Measurements from ENCODE around the gene PNMA6A. TPM values are rescaled to one million over a fixed set of nuclear protein-coding genes. Genes with fewer than 3 reads are reported as not detected.

Gene PNMA6A
- total RNA-seq, 1 experiment from 2014 or later, result 0.31 TPM

DNA sequence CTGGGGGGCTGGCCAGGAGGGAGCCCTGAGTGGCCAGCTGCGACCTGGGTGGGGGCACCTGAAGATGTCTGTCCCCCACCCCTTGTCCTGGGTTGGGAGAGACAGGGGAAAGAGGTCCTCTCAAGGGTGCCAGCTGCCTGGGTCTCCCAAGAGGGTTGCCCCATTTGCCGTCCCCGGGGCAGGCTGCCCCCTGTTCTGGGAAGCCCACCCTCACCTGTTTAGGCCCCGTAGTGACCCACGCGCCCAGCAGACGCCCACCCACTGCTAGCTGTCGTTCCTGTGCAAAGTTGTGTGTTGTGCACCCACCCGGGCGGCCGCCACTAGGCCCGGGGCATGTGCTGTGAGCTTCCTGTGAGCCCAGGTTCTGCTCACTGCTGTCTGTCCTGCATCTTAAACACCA lies 41.5 kb upstream of the PNMA6A start:
- Mint-ChIP-seq H3K27ac (ENCODE audit: unreplicated experiment) (no peak overlapping the region), H3K4me3 (ENCODE audit: low read depth, unreplicated experiment) (no peak overlapping the region), H3K36me3 (ENCODE audit: insufficient read depth, unreplicated experiment) (no peaks in the 10 kb centered on the region), H3K4me1 (ENCODE audit: low read depth, unreplicated experiment) (no peaks in the 10 kb centered on the region), H3K27me3 (ENCODE audit: unreplicated experiment) (peaks cover 50% of the 10 kb centered on the region), H3K9me3 (ENCODE audit: low read depth, unreplicated experiment) (no peaks in the 10 kb centered on the region)
- no peak for TF ChIP-seq CTCF (IDR thresholded peaks at IDR 0.05; ENCODE audit: unreplicated experiment)
- intact Hi-C loops (cut with micrococcal nuclease; ENCODE audit: unreplicated experiment), result loop anchor here (5.0 to 10.0 kb wide), 2 partner anchors 74 to 474 kb away; no protein-coding TSS in a partner anchor
- no peak for DNase-seq
- CTCF ChIA-PET, result no interaction called here
- BruUV-seq (replicated peaks), result no TSS peak

GRCh38 chrX:153032397-153033118 lies 39.7 kb upstream of the PNMA6A start:
- intact Hi-C loops (cut with micrococcal nuclease; ENCODE audit: unreplicated experiment), result loop anchor here (5.0 to 10.0 kb wide), 2 partner anchors 75 to 472 kb away; no protein-coding TSS in a partner anchor
- Mint-ChIP-seq H3K4me1 (ENCODE audit: low read depth, unreplicated experiment) (no peaks in the 10 kb centered on the region), H3K36me3 (ENCODE audit: insufficient read depth, unreplicated experiment) (no peaks in the 10 kb centered on the region), H3K27me3 (ENCODE audit: unreplicated experiment) (peaks cover 60% of the 10 kb centered on the region), H3K27ac (ENCODE audit: unreplicated experiment) (no peak overlapping the region), H3K4me3 (ENCODE audit: low read depth, unreplicated experiment) (no peak overlapping the region), H3K9me3 (ENCODE audit: low read depth, unreplicated experiment) (no peaks in the 10 kb centered on the region)
- DNase-seq, result peak; percentile 76
- CTCF ChIA-PET, result interaction anchor here (0.7 to 1.3 kb wide), 4 partner anchors 10 to 428 kb away, joined by 3 to 4 read pairs (median 3); no protein-coding TSS in a partner anchor
- peak; percentile 88 for TF ChIP-seq CTCF (IDR thresholded peaks at IDR 0.05; ENCODE audit: unreplicated experiment)
- no TSS peak for BruUV-seq (replicated peaks)

DNA sequence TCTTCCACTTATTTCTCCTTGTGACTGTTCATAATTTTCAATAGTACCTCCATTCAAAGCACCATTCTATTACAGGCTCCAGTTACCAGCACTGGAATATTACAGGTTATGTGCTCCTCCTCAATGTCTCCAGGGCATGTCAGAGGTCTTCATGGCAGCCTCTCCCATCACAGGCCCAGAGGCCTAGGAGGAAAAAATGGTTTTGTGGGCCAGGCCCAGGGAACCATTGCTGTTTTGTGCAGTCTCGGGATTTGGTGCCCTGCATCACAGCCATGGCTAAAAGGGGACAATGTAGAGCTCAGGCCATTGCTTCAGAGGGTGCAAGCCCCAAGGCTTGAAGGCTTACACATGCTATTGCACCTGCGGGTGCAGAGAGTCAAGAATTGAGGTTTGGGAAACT lies 23.2 kb upstream of the PNMA6A start:
- TF ChIP-seq CTCF (IDR thresholded peaks at IDR 0.05; ENCODE audit: unreplicated experiment), result no peak
- DNase-seq, result no peak
- no TSS peak for BruUV-seq (replicated peaks)
- peaks cover 73% of the 10 kb centered on the region for H3K27me3 Mint-ChIP-seq (ENCODE audit: unreplicated experiment)
- intact Hi-C loops (cut with micrococcal nuclease; ENCODE audit: unreplicated experiment), result no loop called here
- H3K4me3 Mint-ChIP-seq (ENCODE audit: low read depth, unreplicated experiment), result no peak overlapping the region
- CTCF ChIA-PET, result no interaction called here
- H3K36me3 Mint-ChIP-seq (ENCODE audit: insufficient read depth, unreplicated experiment), result no peaks in the 10 kb centered on the region
- H3K4me1 Mint-ChIP-seq (ENCODE audit: low read depth, unreplicated experiment), result no peaks in the 10 kb centered on the region
- no peak overlapping the region for H3K27ac Mint-ChIP-seq (ENCODE audit: unreplicated experiment)
- peaks cover 2% of the 10 kb centered on the region for H3K9me3 Mint-ChIP-seq (ENCODE audit: low read depth, unreplicated experiment)

DNA sequence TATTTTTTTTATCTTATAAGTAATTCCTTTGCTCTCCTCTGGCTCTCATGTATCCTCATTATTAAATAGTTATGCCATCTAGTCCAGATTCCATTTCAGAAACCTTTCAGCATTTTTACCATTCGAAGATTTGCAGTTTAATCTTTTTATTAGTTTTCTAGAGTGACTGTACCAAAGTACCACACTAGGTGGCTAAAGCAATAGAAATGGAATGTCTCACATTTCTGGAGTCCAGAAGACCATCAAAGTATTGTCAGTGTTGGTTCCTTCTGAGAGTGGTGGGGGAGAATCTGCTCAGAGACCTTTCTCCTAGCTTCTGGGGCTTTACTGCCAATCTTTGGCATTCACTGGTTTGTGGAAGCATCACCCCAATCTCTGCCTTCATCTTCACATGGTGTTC lies 19.7 kb upstream of the PNMA6A start:
- no peak for DNase-seq
- Mint-ChIP-seq H3K4me1 (ENCODE audit: low read depth, unreplicated experiment) (no peaks in the 10 kb centered on the region), H3K36me3 (ENCODE audit: insufficient read depth, unreplicated experiment) (no peaks in the 10 kb centered on the region), H3K27me3 (ENCODE audit: unreplicated experiment) (peaks cover 49% of the 10 kb centered on the region), H3K9me3 (ENCODE audit: low read depth, unreplicated experiment) (peaks cover 2% of the 10 kb centered on the region), H3K27ac (ENCODE audit: unreplicated experiment) (no peak overlapping the region), H3K4me3 (ENCODE audit: low read depth, unreplicated experiment) (no peak overlapping the region)
- no peak for TF ChIP-seq CTCF (IDR thresholded peaks at IDR 0.05; ENCODE audit: unreplicated experiment)
- CTCF ChIA-PET, result no interaction called here
- intact Hi-C loops (cut with micrococcal nuclease; ENCODE audit: unreplicated experiment), result no loop called here
- BruUV-seq (replicated peaks), result no TSS peak
